ENCODE data around the gene SLC29A4. TPM values are rescaled to one million over a fixed set of nuclear protein-coding genes. Genes with fewer than 3 reads are reported as not detected.

The SLC29A4 gene
- polyA plus RNA-seq, 1 of the 3 experiments (the other 2 are of a cell fraction), result 12.3 TPM

GRCh38 chr7:5337047-5337446, 54.3 kb downstream of the SLC29A4 start:
- peaks cover 16 to 76% of the 10 kb centered on the region in 2 experiments for H3K36me3 ChIP-seq (replicated peaks in 1 of 2; ENCODE audit: control insufficient read depth in 1 of 2, insufficient read depth in 2 of 2, low read length in 1 of 2)
- CTCF ChIA-PET, result no interaction called here
- peaks cover 9% of the 10 kb centered on the region; the same call in 1 of the 2 replicates for H3K9me3 ChIP-seq
- no peak overlapping the region for H3K9ac ChIP-seq
- no peak overlapping the region for H2AFZ ChIP-seq (ENCODE audit: low read depth)
- no peaks in the 10 kb centered on the region for H3K4me1 ChIP-seq (ENCODE audit: control insufficient read depth in 1 of 2, insufficient read depth in 2 of 2, low read depth in 1 of 2, low read length in 1 of 2)
- TF ChIP-seq RXRA (IDR thresholded peaks at IDR 0.05; ENCODE audit: borderline replicate concordance, low read depth), result no peak
- TF ChIP-seq MAX (IDR thresholded peaks at IDR 0.05; ENCODE audit: low read depth), result no peak
- no peak for TF ChIP-seq REST (IDR thresholded peaks at IDR 0.05; ENCODE audit: low read depth, low read length)
- no peak for TF ChIP-seq FOSL2 (IDR thresholded peaks at IDR 0.05; ENCODE audit: borderline replicate concordance, low read depth)
- no peak for TF ChIP-seq MXI1 (IDR thresholded peaks at IDR 0.05; ENCODE audit: low read depth, low read length)
- TF ChIP-seq NRF1 (IDR thresholded peaks at IDR 0.05; ENCODE audit: low read depth, low read length), result no peak
- TF ChIP-seq SIN3A (IDR thresholded peaks at IDR 0.05; ENCODE audit: borderline replicate concordance, low read depth, low read length), result no peak
- TF ChIP-seq MEF2A (IDR thresholded peaks at IDR 0.05; ENCODE audit: borderline replicate concordance, low read depth), result no peak
- TF ChIP-seq TAF1 (IDR thresholded peaks at IDR 0.05; ENCODE audit: borderline replicate concordance, low read depth, low read length), result no peak
- TF ChIP-seq RFX5 (IDR thresholded peaks at IDR 0.05; ENCODE audit: low read length), result no peak
- no peak for TF ChIP-seq EP300 (IDR thresholded peaks at IDR 0.05; ENCODE audit: borderline replicate concordance in 1 of 2, low read depth in 1 of 2, low read length in 1 of 2)
- no peak for TF ChIP-seq TEAD4 (IDR thresholded peaks at IDR 0.05; ENCODE audit: borderline replicate concordance, insufficient read depth)
- no peak for TF ChIP-seq PBX3 (IDR thresholded peaks at IDR 0.05)
- TF ChIP-seq FOXJ3 (CRISPR knock-in tag; IDR thresholded peaks at IDR 0.05), result no peak
- TF ChIP-seq USF2 (IDR thresholded peaks at IDR 0.05; ENCODE audit: borderline replicate concordance, low read depth, low read length), result no peak
- TF ChIP-seq CTCF (IDR thresholded peaks at IDR 0.05), result no peak
- no peak overlapping the region for H3K4me3 ChIP-seq (ENCODE audit: low read depth in 2 of 2, low read length in 1 of 2)
- no peaks in the 10 kb centered on the region for H3K9me2 ChIP-seq
- no peak overlapping the region for H3K4me2 ChIP-seq
- POLR2A ChIA-PET, result no interaction called here
- peaks cover 75% of the 10 kb centered on the region for H3K79me2 ChIP-seq (ENCODE audit: insufficient read depth)
- WGBS (ENCODE audit: low lambda C conversion rate), result 97% methylated on average over 11 of the region's 11 CpGs
- H4K20me1 ChIP-seq (ENCODE audit: insufficient read depth), result peaks cover 14% of the 10 kb centered on the region; the same call in 1 of the 2 replicates
- peak; percentile 9 for DNase-seq
- H3K27me3 ChIP-seq (ENCODE audit: insufficient read depth), result no peaks in the 10 kb centered on the region
- H3F3A ChIP-seq (replicated peaks; ENCODE audit: insufficient read depth), result no peaks in the 10 kb centered on the region
- no peak overlapping the region for H3K27ac ChIP-seq (ENCODE audit: low read depth in 2 of 2, low read length in 1 of 2)
